Measurements from ENCODE around the gene ARHGAP6.

The ARHGAP6 gene

DNA sequence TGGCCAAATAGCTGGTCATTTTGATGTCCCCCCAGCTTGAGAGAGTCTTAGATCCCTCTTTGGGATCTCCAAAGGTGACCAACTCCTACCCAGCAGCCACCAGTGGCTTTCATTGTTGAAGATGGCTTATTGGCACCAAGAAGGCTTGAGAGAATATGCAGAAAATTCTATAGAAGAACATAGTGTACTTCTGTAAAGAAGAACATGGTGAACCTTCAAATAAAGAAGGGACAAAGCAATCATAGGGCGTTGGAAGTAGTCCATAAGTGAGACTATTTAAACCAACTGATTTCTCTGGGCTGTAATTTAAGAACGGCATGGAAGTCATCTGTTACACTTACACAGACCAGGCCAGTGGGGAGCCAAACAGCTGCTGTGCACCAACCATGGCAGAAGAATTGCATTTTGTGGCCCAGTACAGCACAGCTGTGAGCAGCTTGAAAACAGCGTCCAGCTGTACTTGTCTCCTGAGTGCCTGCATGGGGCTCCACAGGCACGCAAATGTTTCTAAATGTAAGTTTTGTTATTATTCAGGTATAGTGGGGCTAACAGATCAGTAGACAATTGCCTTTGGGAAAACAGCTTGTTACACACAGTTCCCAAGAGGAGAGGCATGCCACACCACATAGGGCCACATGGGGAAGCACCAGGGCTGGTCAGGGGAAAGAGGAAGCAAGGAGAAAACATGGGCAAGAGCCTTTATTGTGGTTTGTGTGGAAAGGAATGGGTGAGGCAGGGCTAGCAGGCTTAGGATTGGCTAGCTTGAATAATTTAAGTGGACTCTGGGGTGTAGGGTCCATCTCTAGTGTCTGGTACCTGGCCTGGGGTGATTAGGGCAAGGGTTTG, 125.0 kb downstream of the ARHGAP6 start:
- TF ChIP-seq, protein P1, sequence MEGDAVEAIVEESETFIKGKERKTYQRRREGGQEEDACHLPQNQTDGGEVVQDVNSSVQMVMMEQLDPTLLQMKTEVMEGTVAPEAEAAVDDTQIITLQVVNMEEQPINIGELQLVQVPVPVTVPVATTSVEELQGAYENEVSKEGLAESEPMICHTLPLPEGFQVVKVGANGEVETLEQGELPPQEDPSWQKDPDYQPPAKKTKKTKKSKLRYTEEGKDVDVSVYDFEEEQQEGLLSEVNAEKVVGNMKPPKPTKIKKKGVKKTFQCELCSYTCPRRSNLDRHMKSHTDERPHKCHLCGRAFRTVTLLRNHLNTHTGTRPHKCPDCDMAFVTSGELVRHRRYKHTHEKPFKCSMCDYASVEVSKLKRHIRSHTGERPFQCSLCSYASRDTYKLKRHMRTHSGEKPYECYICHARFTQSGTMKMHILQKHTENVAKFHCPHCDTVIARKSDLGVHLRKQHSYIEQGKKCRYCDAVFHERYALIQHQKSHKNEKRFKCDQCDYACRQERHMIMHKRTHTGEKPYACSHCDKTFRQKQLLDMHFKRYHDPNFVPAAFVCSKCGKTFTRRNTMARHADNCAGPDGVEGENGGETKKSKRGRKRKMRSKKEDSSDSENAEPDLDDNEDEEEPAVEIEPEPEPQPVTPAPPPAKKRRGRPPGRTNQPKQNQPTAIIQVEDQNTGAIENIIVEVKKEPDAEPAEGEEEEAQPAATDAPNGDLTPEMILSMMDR (IDR thresholded peaks at IDR 0.05; ENCODE audit: insufficient read depth, low read depth, low read length, missing control alignments) = no peak
- H3K4me3 ChIP-seq (ENCODE audit: low read length) = no peak overlapping the region
- no peak for DNase-seq (ENCODE audit: low read depth)

DNA sequence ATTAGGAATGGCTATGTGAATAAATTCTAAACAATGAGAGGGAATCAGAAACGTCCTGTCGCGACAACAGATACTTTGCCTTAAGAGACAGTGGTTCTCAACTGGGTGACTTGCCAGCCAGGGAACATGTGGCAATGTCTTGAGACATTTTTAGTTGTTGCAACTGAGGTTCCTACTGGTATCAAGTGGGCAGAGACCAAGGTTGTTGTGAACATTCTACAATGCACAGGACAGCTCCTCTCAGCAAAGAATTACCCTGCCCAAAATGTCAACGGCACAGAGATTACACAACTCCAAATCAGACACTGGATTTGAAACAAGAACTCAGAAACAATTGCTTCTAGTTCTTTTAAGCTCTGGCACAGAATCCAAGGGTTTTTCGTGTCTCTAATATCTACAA, 128.6 kb downstream of the ARHGAP6 start:
- TF ChIP-seq, protein P1 (IDR thresholded peaks at IDR 0.05; ENCODE audit: insufficient read depth, low read depth, low read length, missing control alignments) = no peak
- DNase-seq (ENCODE audit: low read depth) = no peak
- H3K4me3 ChIP-seq (ENCODE audit: low read length) = no peak overlapping the region

DNA sequence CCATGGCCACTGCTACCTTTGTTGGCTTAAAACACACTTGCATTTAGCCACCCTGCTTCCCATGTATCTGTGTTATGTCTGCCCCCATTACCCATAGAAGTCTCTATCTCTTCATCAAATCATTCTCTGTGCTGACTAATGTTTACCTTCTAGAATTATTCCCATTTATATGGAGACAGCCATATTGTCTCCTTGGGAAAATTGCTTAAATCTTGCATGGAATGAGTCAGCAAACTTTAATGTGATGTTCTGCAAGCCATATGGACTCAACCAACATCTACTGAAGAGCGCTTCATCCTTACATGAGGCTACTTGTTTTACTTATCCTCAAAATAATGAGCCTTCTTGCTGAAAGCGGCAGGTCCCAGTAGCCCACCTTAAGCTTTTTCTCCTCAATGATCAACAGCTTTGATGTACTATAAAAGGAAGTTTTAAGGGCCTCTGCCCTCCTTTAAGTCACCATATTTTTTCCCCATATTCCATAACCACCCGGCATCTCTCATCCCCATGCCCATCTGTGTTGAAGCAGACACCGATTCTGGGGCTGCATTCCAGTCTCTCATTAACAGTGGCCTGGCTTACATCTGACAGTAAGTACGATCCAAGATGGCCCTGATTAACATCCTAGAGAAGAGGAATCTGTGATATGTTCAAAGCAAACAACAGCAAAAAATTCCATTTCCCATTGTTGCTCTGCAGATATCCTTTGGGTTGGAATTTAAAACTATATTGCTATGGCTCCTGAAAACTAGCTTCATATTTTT, 130.4 kb downstream of the ARHGAP6 start:
- DNase-seq (ENCODE audit: low read depth) = no peak
- no peak overlapping the region for H3K4me3 ChIP-seq (ENCODE audit: low read length)
- TF ChIP-seq, protein P1 (IDR thresholded peaks at IDR 0.05; ENCODE audit: insufficient read depth, low read depth, low read length, missing control alignments) = no peak

GRCh38 chrX:11533199-11533651, 132.5 kb downstream of the ARHGAP6 start:
- TF ChIP-seq, protein P1 (IDR thresholded peaks at IDR 0.05; ENCODE audit: insufficient read depth, low read depth, low read length, missing control alignments) = peak; percentile 48
- no peak overlapping the region for H3K4me3 ChIP-seq (ENCODE audit: low read length)
- peak; percentile 66 for DNase-seq (ENCODE audit: low read depth)

GRCh38 chrX:11532291-11533078, 133.2 kb downstream of the ARHGAP6 start:
- TF ChIP-seq, protein P1 (IDR thresholded peaks at IDR 0.05; ENCODE audit: insufficient read depth, low read depth, low read length, missing control alignments) = no peak
- no peak overlapping the region for H3K4me3 ChIP-seq (ENCODE audit: low read length)

GRCh38 chrX:11531226-11531625, 134.5 kb downstream of the ARHGAP6 start:
- H3K4me3 ChIP-seq (ENCODE audit: low read length) = no peak overlapping the region
- peak; percentile 18 for DNase-seq (ENCODE audit: low read depth)
- TF ChIP-seq, protein P1 (IDR thresholded peaks at IDR 0.05; ENCODE audit: insufficient read depth, low read depth, low read length, missing control alignments) = peak; percentile 42

More at GRCh38 chrX:11532291-11533078, 133.2 kb downstream of the ARHGAP6 start:
- DNase-seq (ENCODE audit: low read depth) = no peak

Measured in epithelial cell of esophagus (primary cell).